ENCODE measurements around the gene CCNL2. TPM values are rescaled to one million over a fixed set of nuclear protein-coding genes. Genes with fewer than 3 reads are reported as not detected.

The CCNL2 gene
- total and polyA plus RNA-seq, 2 of the 13 experiments (the other 11 are each of a cell fraction or from before 2014, with no cell fraction given) = 105 to 340 TPM

GRCh38 chr1:1435911-1436629, 36.9 kb upstream of the CCNL2 start (continued):
- TF ChIP-seq ARID4A (CRISPR knock-in tag; IDR thresholded peaks at IDR 0.05; ENCODE audit: borderline replicate concordance) = peak; percentile 12; the same call in 1 of the 2 replicates
- peak; percentile 62 for TF ChIP-seq ZFX (CRISPR knock-in tag; IDR thresholded peaks at IDR 0.05; ENCODE audit: low read depth)
- no peak for TF ChIP-seq ZNF329 (CRISPR knock-in tag; IDR thresholded peaks at IDR 0.05; ENCODE audit: low read depth)
- no peak for TF ChIP-seq ZUFSP (CRISPR knock-in tag; IDR thresholded peaks at IDR 0.05; ENCODE audit: borderline replicate concordance)
- 0 out of 2 replicates have a peak, but pooled peaks have one; percentile 25 for TF ChIP-seq HDAC2 (CRISPR knock-in tag; IDR thresholded peaks at IDR 0.05)
- no peak for TF ChIP-seq ZNF552 (CRISPR knock-in tag; IDR thresholded peaks at IDR 0.05; ENCODE audit: borderline replicate concordance)
- TF ChIP-seq, protein P1, sequence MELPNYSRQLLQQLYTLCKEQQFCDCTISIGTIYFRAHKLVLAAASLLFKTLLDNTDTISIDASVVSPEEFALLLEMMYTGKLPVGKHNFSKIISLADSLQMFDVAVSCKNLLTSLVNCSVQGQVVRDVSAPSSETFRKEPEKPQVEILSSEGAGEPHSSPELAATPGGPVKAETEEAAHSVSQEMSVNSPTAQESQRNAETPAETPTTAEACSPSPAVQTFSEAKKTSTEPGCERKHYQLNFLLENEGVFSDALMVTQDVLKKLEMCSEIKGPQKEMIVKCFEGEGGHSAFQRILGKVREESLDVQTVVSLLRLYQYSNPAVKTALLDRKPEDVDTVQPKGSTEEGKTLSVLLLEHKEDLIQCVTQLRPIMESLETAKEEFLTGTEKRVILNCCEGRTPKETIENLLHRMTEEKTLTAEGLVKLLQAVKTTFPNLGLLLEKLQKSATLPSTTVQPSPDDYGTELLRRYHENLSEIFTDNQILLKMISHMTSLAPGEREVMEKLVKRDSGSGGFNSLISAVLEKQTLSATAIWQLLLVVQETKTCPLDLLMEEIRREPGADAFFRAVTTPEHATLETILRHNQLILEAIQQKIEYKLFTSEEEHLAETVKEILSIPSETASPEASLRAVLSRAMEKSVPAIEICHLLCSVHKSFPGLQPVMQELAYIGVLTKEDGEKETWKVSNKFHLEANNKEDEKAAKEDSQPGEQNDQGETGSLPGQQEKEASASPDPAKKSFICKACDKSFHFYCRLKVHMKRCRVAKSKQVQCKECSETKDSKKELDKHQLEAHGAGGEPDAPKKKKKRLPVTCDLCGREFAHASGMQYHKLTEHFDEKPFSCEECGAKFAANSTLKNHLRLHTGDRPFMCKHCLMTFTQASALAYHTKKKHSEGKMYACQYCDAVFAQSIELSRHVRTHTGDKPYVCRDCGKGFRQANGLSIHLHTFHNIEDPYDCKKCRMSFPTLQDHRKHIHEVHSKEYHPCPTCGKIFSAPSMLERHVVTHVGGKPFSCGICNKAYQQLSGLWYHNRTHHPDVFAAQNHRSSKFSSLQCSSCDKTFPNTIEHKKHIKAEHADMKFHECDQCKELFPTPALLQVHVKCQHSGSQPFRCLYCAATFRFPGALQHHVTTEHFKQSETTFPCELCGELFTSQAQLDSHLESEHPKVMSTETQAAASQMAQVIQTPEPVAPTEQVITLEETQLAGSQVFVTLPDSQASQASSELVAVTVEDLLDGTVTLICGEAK (IDR thresholded peaks at IDR 0.05) = no peak
- TF ChIP-seq, protein P1 (CRISPR knock-in tag; IDR thresholded peaks at IDR 0.05) = no peak
- no peak for TF ChIP-seq HMG20B (CRISPR knock-in tag; conservative IDR thresholded peaks at IDR 0.05)
- TF ChIP-seq ZNF12 (CRISPR knock-in tag; IDR thresholded peaks at IDR 0.05) = no peak
- TF ChIP-seq FOXK2 (IDR thresholded peaks at IDR 0.05) = no peak
